Measurements from ENCODE around the gene KLHDC4. TPM values are rescaled to one million over a fixed set of nuclear protein-coding genes. Genes with fewer than 3 reads are reported as not detected.
A peak's percentile ranks its signal among the peaks of the same experiment; 100 is the strongest.

Gene KLHDC4
- total RNA-seq, 1 experiment from 2014 or later, result 50.7 TPM

- CTCF ChIA-PET, result interaction anchor here (0.8 to 1.0 kb wide), 2 partner anchors 9 to 11 kb away, joined by 3 read pairs; no protein-coding TSS in a partner anchor
These were observed 62.7 kb downstream of the KLHDC4 start for GRCh38 chr16:87703071-87703470.

GRCh38 chr16:87702325-87702811 is 63.4 kb downstream of the KLHDC4 start:
- no TSS peak for BruUV-seq (replicated peaks)
- ATAC-seq (peak; percentile 65; the same call in 1 of the 2 replicates), DNase-seq (ENCODE audit: low read depth, low spot score) (no peak)
- Histone ChIP-seq H3K4me3 (ENCODE audit: low read depth in 2 of 2, low read length in 2 of 2) (no peak overlapping the region), H3K4me1 (ENCODE audit: control insufficient read depth, insufficient read depth, low read length) (no peaks in the 10 kb centered on the region), H3K27me3 (ENCODE audit: control insufficient read depth, insufficient read depth, low read length) (no peaks in the 10 kb centered on the region), H3K36me3 (ENCODE audit: control insufficient read depth, insufficient read depth, low read length) (no peaks in the 10 kb centered on the region), H3K27ac (ENCODE audit: low read length) (no peak overlapping the region), H3K9me3 (ENCODE audit: control insufficient read depth, insufficient read depth, low read depth, low read length) (no peaks in the 10 kb centered on the region)
- in situ Hi-C loops (cut with HindIII; ENCODE audit: low pct_unique_long_range_greater_than_20kb, low sequenced_read_pairs) (no loop called here), intact Hi-C loops (cut with micrococcal nuclease; ENCODE audit: unreplicated experiment) (no loop called here)
- ChIA-PET POLR2A (no interaction called here), CTCF (interaction anchor here (0.7 to 1.0 kb wide), 3 partner anchors 8 to 78 kb away, joined by 3 read pairs; no protein-coding TSS in a partner anchor)
- no peak for TF ChIP-seq TCF7L2 (IDR thresholded peaks at IDR 0.05; ENCODE audit: low read depth, low read length)
- peak; percentile 78 for TF ChIP-seq CTCF (IDR thresholded peaks at IDR 0.05)

More at GRCh38 chr16:87703071-87703470, 62.7 kb downstream of the KLHDC4 start:
- ATAC-seq, result no peak
- TF ChIP-seq CTCF (IDR thresholded peaks at IDR 0.05) (no peak), SIN3A (IDR thresholded peaks at IDR 0.05; ENCODE audit: borderline replicate concordance, insufficient read depth, low read depth, low read length) (no peak), REST (IDR thresholded peaks at IDR 0.05; ENCODE audit: insufficient read depth in 1 of 2, low read depth in 2 of 2, low read length in 1 of 2) (no peak), POLR2AphosphoS5 (IDR thresholded peaks at IDR 0.05; ENCODE audit: low read depth, low read length) (no peak), TCF7L2 (IDR thresholded peaks at IDR 0.05; ENCODE audit: low read depth, low read length) (no peak)
- intact Hi-C loops (cut with micrococcal nuclease; ENCODE audit: unreplicated experiment) (no loop called here), in situ Hi-C loops (cut with HindIII; ENCODE audit: low pct_unique_long_range_greater_than_20kb, low sequenced_read_pairs) (no loop called here)
- no TSS peak for BruUV-seq (replicated peaks)
- Histone ChIP-seq H3K4me1 (ENCODE audit: control insufficient read depth, insufficient read depth, low read length) (no peaks in the 10 kb centered on the region), H3K27ac (ENCODE audit: low read length) (no peak overlapping the region), H3K27me3 (ENCODE audit: control insufficient read depth, insufficient read depth, low read length) (no peaks in the 10 kb centered on the region), H3K9me3 (ENCODE audit: control insufficient read depth, insufficient read depth, low read depth, low read length) (no peaks in the 10 kb centered on the region), H3K36me3 (ENCODE audit: control insufficient read depth, insufficient read depth, low read length) (no peaks in the 10 kb centered on the region), H3K4me3 (ENCODE audit: low read depth in 2 of 2, low read length in 2 of 2) (no peak overlapping the region)
- POLR2A ChIA-PET, result no interaction called here
- no peak for DNase-seq (ENCODE audit: low read depth, low spot score)
